ENCODE data around the gene CCDC9B. TPM values are rescaled to one million over a fixed set of nuclear protein-coding genes. Genes with fewer than 3 reads are reported as not detected.
A peak's percentile ranks its signal among the peaks of the same experiment; 100 is the strongest.

Gene CCDC9B
- total and polyA plus RNA-seq, 7 donors = 5.1 to 97.2 (median 43.9) TPM

DNA sequence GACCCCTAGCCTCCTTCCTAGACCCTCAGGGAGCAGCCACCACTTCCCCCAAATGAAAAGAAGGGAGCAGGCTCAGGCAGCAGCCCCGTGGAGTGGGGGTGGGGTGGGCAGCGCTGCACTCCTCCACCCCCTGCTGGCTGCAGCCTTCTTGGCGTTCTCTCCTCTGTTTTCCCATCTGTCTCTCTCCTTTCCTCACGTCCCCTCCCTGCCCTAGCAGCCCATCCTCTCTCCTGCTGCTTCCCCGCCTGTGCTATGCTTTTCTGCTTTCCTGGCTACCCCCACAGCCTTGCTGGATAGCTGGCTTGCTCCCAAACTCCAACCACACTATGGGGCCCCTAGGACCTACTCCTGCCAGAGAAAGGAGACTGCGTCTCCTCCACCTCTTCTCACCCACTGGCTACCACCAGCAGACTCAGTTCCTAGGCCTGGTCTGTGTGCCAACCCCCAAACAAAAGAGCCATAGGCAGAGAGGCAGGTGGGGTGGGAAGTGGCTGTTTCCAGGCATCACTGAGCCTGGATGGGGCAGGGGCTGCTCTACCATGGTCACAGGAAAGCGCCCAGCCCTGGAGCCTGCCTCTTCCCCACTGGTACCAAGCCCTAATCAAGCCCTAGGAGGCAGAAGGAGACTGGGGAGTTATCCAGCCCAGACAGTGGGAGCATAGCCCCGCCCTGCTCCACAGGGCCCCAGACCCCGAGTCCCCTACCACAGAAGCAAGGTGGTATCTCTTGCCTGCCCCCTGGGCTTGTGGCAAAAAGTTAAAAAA lies 13.9 kb upstream of the CCDC9B start:
- intact Hi-C loops (cut with DNase I) = no loop called here
- H3K9me3 ChIP-seq = no peaks in the 10 kb centered on the region
- DNase-seq = no peak
- no peak overlapping the region for H3K4me3 ChIP-seq
- TF ChIP-seq, protein P1, sequence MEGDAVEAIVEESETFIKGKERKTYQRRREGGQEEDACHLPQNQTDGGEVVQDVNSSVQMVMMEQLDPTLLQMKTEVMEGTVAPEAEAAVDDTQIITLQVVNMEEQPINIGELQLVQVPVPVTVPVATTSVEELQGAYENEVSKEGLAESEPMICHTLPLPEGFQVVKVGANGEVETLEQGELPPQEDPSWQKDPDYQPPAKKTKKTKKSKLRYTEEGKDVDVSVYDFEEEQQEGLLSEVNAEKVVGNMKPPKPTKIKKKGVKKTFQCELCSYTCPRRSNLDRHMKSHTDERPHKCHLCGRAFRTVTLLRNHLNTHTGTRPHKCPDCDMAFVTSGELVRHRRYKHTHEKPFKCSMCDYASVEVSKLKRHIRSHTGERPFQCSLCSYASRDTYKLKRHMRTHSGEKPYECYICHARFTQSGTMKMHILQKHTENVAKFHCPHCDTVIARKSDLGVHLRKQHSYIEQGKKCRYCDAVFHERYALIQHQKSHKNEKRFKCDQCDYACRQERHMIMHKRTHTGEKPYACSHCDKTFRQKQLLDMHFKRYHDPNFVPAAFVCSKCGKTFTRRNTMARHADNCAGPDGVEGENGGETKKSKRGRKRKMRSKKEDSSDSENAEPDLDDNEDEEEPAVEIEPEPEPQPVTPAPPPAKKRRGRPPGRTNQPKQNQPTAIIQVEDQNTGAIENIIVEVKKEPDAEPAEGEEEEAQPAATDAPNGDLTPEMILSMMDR (IDR thresholded peaks at IDR 0.05) = peak in 2 of 4 experiments; percentile 31 to 33
- no peak for TF ChIP-seq POLR2AphosphoS5 (IDR thresholded peaks at IDR 0.05)
- no peak for TF ChIP-seq EP300 (IDR thresholded peaks at IDR 0.05)
- no peak for TF ChIP-seq POLR2A (IDR thresholded peaks at IDR 0.05)
- no peaks in the 10 kb centered on the region for H3K27me3 ChIP-seq
- WGBS, 2 donors = 40 to 46% methylated on average over 9 of the region's 9 CpGs
- H3K4me1 ChIP-seq = peaks cover 0 to 19% (median 12%) of the 10 kb centered on the region in 4 donors
- H3K36me3 ChIP-seq = no peaks in the 10 kb centered on the region
- no peak overlapping the region for H3K27ac ChIP-seq

DNA sequence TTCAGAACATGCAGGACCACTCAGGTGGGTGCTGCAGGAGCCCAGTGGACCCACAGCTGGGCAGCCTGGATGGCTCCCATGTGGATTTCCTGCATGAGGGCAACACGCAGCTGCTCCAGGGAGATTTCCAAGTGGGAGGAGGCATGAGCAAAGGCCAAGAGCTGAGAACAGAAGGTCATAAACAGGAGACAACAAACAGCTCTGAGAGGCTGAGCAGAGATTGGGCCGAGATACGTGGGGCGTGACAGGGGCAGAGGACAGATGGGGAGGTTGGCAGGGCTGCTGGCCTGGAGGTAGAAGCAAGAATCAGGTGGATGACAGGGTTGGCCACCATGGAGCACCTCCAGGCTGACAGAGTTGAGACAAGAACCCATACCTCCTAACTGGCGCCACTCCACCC lies 13.0 kb upstream of the CCDC9B start:
- peaks cover 0 to 17% (median 11%) of the 10 kb centered on the region in 4 donors for H3K4me1 ChIP-seq
- no peak overlapping the region for H3K4me3 ChIP-seq
- intact Hi-C loops (cut with DNase I) = no loop called here
- no peak overlapping the region for H3K27ac ChIP-seq
- no peaks in the 10 kb centered on the region for H3K36me3 ChIP-seq
- peak; percentile 63 for DNase-seq
- TF ChIP-seq POLR2A (IDR thresholded peaks at IDR 0.05) (peak in 1 of 2 donors; percentile 20), EP300 (IDR thresholded peaks at IDR 0.05) (no peak)
- no peaks in the 10 kb centered on the region for H3K27me3 ChIP-seq
- 16 to 67% methylated on average over 5 of the region's 5 CpGs for WGBS, 2 donors
- H3K9me3 ChIP-seq = no peaks in the 10 kb centered on the region

DNA sequence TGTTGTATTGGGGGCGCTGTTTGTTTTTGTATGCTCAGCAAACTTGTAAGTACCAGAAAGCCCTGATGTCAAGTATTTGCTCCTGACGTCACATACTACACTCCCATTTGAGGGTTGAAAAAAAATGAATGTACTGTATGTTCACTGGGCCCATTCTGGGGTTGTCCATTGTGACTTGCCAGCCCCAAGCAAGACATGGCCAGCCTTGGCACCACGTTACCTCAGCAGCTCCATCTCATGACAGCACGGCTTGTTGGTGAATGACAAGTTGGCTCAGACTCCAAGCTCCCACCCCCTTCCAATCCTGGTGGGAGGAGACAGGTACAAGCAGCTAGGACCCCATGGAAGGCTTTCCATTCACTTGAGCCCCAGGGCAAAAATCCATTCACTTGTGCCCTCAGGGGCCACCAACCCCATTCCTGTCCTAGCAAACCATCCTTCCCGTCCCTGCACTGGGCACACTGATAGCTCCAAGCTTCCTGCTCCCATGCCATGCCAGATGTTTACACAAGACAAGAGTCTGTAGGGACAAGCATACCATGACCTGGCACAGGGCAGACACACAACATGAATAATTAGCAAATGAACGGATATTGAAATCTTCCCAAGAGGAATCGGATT lies 11.7 kb upstream of the CCDC9B start:
- peak overlapping the region in 1 of 4 donors; percentile 35 for H3K27ac ChIP-seq
- peaks cover 0 to 7% (median under 1%) of the 10 kb centered on the region in 4 donors for H3K4me1 ChIP-seq
- H3K4me3 ChIP-seq = peak overlapping the region in 1 of 4 donors; percentile 12
- intact Hi-C loops (cut with DNase I) = no loop called here
- H3K27me3 ChIP-seq = no peaks in the 10 kb centered on the region
- TF ChIP-seq POLR2AphosphoS5 (IDR thresholded peaks at IDR 0.05) (no peak), POLR2A (IDR thresholded peaks at IDR 0.05) (no peak), EP300 (IDR thresholded peaks at IDR 0.05) (no peak)
- TF ChIP-seq, protein P1 (IDR thresholded peaks at IDR 0.05) = no peak
- no peaks in the 10 kb centered on the region for H3K36me3 ChIP-seq
- WGBS, 2 donors = 15 to 70% methylated on average over 7 of the region's 7 CpGs
- no peak for DNase-seq
- no peaks in the 10 kb centered on the region for H3K9me3 ChIP-seq

DNA sequence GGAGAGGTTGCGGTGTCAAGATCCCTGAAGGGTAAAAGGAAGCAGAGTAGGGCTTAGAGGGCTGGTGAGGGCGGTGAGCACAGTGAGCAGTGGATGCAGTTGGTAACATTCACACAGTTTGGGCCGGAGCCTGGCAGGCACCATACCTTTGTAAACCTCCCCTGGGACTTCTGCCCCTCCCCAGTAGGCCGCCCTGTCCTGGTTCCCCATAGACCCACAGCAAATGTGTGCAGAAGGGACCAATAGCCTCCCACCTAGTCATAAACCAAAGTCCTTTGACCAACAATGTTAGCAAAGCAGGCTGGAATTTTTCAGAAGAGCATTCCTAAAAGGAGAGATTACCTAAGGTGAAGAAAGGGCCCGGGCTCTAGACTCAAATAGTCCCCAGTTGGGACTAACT lies 8.4 kb upstream of the CCDC9B start:
- DNase-seq = no peak
- Histone ChIP-seq H3K27me3 (no peaks in the 10 kb centered on the region), H3K9me3 (no peaks in the 10 kb centered on the region), H3K4me1 (peaks cover 0 to 12% (median 9%) of the 10 kb centered on the region in 4 donors), H3K4me3 (no peak overlapping the region), H3K27ac (no peak overlapping the region), H3K36me3 (no peaks in the 10 kb centered on the region)
- intact Hi-C loops (cut with DNase I) = no loop called here
- WGBS, 2 donors = 24 to 79% methylated on average over 5 of the region's 5 CpGs
- TF ChIP-seq POLR2A (IDR thresholded peaks at IDR 0.05) = no peak

DNA sequence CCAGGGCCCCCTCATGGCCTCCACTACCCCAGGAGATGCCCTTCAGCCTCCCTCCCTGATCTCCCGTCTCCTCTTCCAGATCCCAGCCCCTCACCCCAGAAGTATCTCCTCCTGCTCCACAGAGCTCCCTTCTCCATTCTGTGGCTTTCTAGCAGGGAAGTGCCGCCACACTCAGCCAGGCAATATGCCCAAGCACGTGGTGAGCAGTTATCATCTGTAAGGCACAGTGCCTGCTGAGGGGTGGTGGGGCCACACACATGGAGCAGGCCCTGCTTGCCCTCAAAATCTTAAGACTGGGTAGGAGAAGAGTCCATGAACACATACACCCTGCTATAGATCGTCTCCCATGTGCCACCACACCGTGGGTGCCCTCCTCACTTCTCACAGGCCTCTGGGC lies 7.7 kb upstream of the CCDC9B start:
- DNase-seq = no peak
- H3K4me1 ChIP-seq = peaks cover 0 to 16% (median 16%) of the 10 kb centered on the region in 4 donors
- intact Hi-C loops (cut with DNase I) = no loop called here
- no peak overlapping the region for H3K27ac ChIP-seq
- H3K27me3 ChIP-seq = no peaks in the 10 kb centered on the region
- no peaks in the 10 kb centered on the region for H3K9me3 ChIP-seq
- H3K36me3 ChIP-seq = no peaks in the 10 kb centered on the region
- TF ChIP-seq POLR2A (IDR thresholded peaks at IDR 0.05) (no peak), POLR2AphosphoS5 (IDR thresholded peaks at IDR 0.05) (no peak), EP300 (IDR thresholded peaks at IDR 0.05) (no peak)
- TF ChIP-seq, protein P1 (IDR thresholded peaks at IDR 0.05) = no peak
- no peak overlapping the region for H3K4me3 ChIP-seq
- WGBS, 2 donors = 35 to 83% methylated on average over 5 of the region's 5 CpGs
